HG03354 (cell line): ENCODE data around the gene ANGPTL2.

Experiments
- ATAC-seq: cut with Tn5 transposase; IDR thresholded peaks from one replicate; pipeline ENCODE4 v1.9.1; 2021; ENCODE audit warnings: mild to moderate bottlenecking; ENCODE audit not compliant: unreplicated experiment, poor library complexity, severe bottlenecking

ANGPTL2 gene

GRCh38 chr9:127102788-127103187, 19.6 kb downstream of the ANGPTL2 start:
- no peak for ATAC-seq

DNA sequence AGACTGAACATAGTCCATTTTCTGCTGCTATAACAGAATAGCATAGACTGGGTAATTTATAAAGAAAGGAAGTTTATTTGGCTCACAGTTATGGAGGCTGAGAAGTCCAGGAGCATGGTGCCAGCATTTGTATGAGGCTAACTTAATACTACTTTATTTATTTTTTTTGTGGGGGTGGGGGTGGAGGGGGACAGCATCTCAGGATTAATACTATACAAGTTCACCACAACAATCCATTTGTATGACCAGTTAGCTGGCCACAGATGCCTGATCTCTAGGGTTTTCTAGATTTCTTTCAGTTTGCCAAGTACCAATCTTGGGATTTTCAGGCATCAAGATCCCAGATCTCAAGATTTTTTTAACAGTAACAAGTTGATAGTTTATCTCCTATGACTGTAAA, 20.3 kb downstream of the ANGPTL2 start:
- no peak for ATAC-seq

DNA sequence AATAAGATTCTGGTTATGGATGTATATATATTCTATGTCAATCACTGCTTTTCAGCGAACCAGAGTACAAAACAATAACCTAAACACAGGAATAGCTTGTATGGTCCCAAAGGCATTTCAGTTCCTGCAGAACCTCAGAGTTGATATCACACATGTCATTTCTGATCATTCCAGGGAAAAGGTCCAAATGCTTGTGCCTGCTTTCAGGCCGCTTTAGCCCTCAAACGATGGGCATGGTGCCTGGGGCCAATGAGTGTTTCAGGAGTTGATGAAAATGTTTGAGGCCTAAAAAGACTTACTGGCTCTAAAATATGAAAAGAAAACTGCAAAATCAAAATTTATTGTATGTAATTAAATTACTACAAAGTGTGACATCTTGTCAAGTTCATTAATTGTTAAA, 22.8 kb downstream of the ANGPTL2 start:
- no peak for ATAC-seq

- ATAC-seq = no peak
Measured at GRCh38 chr9:127098916-127099553, 23.4 kb downstream of the ANGPTL2 start.

- no peak for ATAC-seq
Measured at GRCh38 chr9:127097683-127098082, 24.8 kb downstream of the ANGPTL2 start.

- no peak for ATAC-seq
Measured at GRCh38 chr9:127096208-127096607, 26.2 kb downstream of the ANGPTL2 start.

- ATAC-seq = no peak
Measured at GRCh38 chr9:127095411-127095810, 27.0 kb downstream of the ANGPTL2 start.

GRCh38 chr9:127093319-127094020, 29.0 kb downstream of the ANGPTL2 start:
- ATAC-seq = no peak

- no peak for ATAC-seq
Measured at GRCh38 chr9:127092041-127092608, 30.3 kb downstream of the ANGPTL2 start.

GRCh38 chr9:127091526-127091925, 30.9 kb downstream of the ANGPTL2 start:
- ATAC-seq = no peak

- ATAC-seq = no peak
Measured at GRCh38 chr9:127090341-127090985, 32.0 kb downstream of the ANGPTL2 start.

GRCh38 chr9:127089631-127090081, 32.8 kb downstream of the ANGPTL2 start:
- no peak for ATAC-seq

DNA sequence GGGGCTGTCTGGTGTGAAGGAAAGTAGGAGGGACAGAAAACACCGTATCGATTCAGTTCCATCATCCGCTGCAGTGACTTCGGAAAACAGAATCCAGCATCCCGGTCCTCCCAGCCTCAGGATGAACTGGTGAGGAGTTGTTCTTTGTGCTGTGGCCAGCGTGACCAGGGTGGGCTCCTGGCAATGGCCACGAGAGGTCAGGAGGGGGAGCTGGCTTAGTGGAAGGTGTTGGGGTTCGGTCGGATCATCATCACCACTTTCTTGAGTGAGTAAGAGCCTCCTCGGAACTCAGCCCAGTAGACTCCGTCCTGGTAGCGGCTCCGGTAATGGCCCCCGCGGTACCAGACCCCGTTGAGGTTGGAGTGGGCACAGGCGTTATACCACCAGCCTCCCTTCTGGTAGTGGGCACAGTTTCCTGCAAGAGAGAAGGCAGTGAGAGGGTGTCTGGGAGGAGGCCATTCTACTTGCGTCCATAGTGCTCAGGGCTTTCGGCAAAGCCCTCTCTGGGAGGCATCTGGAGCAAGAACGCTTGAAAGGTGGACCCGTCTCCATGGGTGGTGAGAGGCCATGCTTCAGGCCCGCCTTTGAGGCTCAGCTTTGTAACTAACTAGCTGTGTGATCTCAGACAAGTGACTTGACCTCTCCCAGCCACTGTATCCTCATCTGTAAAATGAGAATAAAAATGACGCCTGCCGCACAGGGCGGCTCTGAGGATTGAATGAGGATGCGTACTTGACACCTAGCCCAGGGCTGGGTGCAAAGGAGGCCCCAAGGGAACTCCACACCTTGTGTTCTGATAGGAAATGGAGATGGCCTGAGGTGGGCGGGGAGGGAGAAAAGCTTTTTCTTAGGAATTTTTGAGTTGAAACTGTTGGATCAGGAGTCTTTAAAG, 33.5 kb downstream of the ANGPTL2 start:
- no peak for ATAC-seq

DNA sequence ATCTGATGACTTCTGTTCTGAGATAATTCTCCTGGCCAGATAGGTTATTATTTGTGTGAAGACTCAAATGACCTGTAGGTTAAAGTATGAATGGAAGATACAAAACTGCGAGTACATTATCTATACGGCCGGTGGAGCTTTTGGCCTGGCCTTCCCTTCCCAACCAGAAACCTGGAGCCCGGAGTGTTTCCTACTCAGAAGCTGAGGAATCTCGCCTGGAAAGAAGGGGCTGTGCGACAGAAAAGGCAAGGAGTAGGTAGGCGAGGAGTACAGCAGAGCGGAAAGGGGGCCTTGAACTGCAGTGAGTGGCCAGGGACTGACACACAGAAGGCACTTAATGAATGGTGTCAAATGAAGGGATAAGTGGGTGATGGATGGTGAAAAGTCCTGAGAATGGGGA, 34.6 kb downstream of the ANGPTL2 start:
- no peak for ATAC-seq

- no peak for ATAC-seq
Measured at GRCh38 chr9:127087411-127087810, 35.0 kb downstream of the ANGPTL2 start.

DNA sequence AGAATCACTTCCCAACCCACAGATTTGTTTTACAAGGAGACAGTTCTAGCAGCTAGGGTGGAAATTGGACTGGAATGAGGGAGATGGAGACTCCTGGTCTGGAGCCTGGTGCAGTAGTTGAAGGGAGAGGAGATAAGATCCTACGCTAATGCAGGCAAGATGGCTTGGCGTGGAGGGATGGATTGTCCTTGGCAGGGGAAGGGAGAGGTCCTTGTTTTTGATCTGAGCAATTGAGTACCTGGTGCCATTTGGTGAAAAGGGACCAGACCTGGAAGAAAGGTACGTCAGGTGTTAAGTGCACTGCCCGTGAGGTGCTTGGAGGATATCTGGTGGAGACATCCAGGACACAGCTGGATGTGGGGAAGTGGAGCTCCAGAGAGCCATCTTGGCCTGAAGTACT, 35.7 kb downstream of the ANGPTL2 start:
- ATAC-seq = no peak

GRCh38 chr9:127085186-127085585, 37.2 kb downstream of the ANGPTL2 start:
- ATAC-seq = no peak

DNA sequence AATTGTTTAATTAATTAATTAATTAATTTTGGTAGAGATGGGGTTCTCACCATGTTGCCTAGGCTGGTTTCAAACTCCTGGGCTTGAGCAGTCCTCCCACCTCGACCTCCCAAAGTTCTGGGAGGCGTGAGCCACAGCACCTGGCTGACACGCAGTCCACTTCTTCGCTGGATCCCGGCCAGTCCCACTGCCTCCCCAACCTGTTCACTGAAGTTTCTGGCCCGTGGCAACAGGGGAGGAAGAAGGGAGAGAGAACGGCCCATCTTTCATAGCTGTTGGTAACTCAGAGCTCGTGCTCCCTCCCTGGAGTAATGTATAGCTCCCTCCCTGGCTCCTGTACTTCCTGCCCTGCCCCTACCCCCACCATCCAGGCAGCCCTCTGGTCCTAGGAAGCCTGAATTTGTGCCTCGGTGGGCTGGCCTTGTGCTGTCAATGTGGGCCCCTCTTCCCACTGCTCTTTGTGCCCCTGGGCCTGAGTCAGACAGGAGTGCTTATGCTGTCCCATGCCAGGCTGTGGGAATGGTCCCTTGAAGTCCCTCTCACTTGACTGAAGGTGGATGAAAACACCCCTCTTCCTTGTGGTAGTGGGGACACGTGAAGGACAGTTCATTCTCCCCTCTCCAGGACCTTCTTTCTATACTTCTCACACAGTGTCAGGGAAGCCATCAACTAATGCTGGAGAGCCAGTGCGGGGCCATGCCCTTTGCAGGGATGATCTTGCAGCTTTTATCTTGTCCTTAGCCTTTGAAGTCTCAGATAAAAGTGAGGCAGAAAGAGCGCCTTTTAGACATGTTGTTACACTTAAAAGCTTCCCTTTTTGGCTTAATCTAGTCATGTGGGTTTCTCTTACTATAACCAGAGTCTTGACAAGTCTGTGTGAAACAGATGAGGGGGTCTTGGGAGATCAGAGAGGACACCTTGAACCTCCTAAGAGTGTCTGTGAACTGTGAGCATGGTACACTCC, 38.1 kb downstream of the ANGPTL2 start:
- no peak for ATAC-seq
